Keratinocyte (primary cell): Measurements from ENCODE around the gene KIAA0040.

Experiments used
- CTCF ChIP-seq, 3 experiments: IDR thresholded peaks in 1 of 3; conservative IDR thresholded peaks in 1 of 3; optimal IDR thresholded peaks in 1 of 3; 2 replicates in 2 of 3; 3 replicates in 1 of 3; pipeline versions ENCODE3 to v1.5.1; 2011; ENCODE audit warnings: low read length in 3 of 3, mild to moderate bottlenecking in 3 of 3, moderate library complexity in 2 of 3, control low read depth in 1 of 3, inconsistent platforms in 1 of 3; ENCODE audit not compliant: insufficient read depth in 2 of 3; ENCODE audit errors: extremely low read depth in 1 of 3
- EZH2 ChIP-seq: IDR thresholded peaks from one replicate; pipeline ENCODE4 v1.6.1; 2012; ENCODE audit warnings: inconsistent platforms, mild to moderate bottlenecking, low read length, moderate library complexity

DNA sequence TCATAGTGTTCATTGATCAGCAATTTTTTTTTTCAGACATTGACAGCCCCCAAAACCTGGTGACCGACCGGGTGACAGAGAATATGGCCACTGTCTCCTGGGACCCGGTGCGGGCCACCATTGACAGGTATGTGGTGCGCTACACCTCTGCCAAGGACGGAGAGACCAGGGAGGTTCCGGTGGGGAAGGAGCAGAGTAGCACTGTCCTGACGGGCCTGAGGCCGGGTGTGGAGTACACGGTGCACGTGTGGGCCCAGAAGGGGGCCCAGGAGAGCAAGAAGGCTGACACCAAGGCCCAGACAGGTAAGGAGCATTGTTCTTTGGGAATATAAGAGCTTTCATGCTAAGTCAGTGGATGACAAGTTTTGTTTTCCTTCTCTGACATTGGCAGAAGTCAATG, 75.7 kb downstream of the KIAA0040 start:
- TF ChIP-seq CTCF (optimal IDR thresholded peaks at IDR 0.05 in 1 of 3, IDR thresholded peaks at IDR 0.05 in 1 of 3, conservative IDR thresholded peaks at IDR 0.05 in 1 of 3; ENCODE audit: extremely low read depth in 1 of 3, insufficient read depth in 2 of 3, low read length in 3 of 3) (no peak), EZH2 (no peak)
